ENCODE measurements around the gene GRM6.

Gene GRM6

DNA sequence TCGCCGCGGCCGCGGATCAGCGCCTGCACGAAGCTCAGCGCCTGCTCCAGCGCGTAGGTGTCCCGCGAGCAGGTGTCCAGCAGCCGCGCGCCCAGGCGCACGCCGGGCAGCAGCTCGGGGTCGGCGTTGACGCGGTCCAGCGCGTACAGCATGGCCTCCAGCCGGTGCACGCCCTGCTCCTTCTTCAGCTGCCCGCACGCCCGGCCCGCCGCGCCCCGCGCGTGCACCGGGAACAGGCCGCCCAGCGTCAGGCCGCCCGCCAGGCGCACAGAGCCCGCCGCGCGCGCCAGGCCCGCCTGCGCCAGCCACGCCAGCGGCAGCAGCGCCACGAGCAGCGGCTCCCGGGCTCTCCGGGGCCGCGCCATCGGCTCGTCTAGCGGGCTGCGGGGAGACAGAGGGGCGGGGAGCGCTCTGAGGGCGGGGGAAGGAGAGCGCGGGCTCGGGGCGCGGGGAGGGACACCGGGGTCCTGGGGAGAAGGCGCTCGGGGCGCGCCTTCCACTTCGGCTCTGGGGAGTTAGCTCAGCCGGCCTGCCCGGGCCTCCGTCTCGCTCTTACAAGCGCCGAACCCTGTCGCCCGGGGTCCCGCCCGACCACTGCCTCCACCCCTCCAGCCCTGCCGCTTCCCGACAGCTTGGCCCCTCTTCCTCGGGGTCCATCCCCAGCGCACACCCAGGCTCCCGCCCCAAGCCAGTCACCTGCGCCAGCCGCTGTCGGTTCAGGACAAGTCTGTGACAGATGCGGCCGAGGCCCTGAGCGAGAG, at the start of gene GRM6:
GRM6 (minus strand) TSS at position 741 of the 761 bp plus-strand sequence; CDS start at position 365, 376 bp downstream.
- DNase-seq, result no peak

DNA sequence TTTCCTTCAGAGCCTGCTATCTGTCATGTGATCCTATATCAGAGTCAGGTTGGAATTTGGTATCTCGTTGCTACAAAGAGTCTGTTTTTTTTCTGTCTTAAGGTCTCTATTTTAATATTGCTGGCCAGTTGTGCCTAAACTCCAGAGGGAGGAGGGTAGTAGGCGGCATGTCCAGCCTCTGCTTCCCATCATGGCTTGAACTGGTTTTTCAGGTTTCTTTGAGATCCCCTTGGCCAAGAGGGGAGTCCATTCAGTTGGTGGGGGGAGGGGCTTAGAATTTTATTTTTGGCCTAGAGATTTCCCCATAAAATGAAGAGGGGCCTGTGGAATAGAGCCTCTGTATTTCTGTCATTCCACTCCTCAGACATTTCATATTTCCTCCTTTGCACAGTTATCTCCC, 49.6 kb upstream of the GRM6 start:
- DNase-seq, result no peak

DNA sequence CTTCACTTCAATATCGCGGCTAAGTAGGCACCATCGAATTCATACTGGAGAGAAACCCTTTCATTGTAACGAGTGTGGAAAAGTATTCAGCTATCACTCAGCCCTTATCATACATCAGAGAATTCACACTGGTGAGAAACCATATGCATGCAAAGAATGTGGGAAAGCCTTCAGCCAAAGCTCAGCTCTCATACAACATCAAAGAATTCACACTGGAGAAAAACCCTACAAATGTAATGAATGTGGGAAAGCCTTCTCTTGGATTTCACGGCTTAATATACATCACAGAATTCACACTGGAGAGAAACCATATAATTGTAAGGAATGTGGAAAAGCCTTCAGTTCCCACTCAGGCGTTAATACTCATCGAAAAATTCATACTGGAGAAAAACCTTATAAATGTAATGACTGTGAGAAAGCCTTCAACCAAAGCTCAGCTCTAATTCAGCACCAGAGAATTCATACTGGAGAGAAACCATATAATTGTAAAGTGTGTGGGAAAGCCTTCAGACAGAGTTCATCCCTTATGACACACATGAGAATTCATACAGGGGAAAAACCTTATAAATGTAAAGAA, 38.0 kb upstream of the GRM6 start:
- no peak for DNase-seq

DNA sequence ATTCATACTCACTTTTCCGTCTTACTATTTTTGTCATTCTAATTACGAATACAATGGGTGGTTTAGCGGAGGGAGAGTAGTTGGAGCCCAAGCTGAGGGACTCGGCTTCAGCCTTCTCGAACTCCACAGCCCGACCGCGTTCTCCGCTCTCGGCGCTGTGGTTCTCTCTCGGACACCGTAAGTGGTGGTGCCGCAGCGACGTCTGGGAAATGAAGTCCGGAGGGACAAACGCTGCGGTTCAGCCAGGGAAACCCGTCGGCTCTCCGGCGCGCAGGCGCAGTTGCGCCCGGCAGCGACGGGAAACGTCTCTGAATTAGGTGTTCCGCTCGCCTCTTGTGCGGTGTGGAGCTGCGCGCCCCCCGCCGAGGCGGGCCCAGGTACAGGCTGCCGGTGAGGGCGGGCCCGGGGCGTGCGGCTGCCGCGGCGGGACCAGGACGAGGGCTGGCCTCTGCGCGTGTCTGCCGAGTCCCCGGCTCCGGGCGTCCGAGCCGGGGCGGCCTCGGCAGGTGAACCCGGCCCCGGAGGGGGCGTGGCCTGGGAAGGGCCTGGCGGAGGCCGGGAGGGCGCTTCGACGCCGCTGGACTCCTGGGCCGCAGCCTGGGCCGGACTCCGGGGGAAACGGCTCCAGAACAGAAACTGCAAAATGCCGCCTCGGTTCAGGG, 28.5 kb upstream of the GRM6 start, which contains the start of gene ZNF879:
ZNF879 (plus strand) TSS at position 277 of the 662 bp plus-strand sequence. CDS start 1,201 bp downstream, outside the sequence.
- peak; percentile 95 for DNase-seq

DNA sequence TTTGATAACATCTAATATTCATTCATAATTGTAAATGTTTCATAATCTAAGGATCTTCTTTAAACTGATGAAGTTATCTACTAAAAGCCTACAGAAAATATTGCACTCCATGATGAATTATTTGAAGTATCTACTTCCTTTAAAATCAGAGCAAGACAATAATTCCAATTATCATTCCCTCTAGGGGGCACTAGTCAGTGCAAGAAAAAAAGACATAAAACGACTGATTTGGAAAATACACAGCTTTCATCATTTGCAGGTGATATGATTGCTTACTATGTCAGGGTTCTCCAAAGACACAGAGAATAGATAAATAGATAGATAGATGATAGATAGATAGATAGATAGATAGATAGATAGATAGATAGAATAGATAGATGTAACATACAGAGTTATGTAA, 13.5 kb upstream of the GRM6 start:
- DNase-seq, result no peak

DNA sequence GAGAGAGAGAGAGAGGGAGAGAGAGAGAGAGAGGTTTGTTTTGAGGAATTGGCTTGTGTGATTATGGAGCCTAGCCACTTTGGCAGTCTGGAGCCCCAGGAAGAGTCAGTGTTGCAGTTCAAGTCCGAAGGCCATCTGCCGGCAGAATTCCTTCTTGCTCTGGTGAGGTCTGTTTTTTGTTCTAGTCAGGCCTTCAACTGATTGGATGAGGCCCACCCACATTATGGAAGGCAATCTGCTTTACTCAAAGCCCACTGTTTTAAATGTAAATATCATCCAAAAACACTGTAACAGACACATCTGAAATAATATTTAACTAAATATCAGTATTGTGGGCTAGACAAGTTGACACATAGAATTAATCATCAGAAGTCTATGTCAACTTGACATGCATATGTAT, 11.4 kb upstream of the GRM6 start:
- DNase-seq, result no peak

DNA sequence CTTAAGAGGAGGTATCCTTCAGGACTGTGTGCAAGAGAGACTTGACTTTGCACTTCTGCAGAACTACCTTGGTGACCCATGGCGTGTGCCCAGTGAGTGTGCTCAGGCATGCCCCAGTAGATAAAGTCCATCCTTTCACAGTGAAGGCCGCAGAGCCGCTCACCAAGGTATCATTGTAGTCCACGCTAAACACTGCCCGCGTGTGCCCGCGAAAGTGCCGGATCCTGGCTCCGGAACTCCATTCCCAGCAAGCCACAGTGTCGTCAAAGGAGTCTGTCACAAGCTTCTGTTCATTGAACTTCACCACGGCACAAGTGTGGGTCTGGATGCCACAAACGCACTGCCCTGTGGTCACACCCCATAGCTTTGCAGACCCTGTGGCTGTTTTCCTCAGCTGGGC, 3.3 kb upstream of the GRM6 start:
- DNase-seq, result no peak

DNA sequence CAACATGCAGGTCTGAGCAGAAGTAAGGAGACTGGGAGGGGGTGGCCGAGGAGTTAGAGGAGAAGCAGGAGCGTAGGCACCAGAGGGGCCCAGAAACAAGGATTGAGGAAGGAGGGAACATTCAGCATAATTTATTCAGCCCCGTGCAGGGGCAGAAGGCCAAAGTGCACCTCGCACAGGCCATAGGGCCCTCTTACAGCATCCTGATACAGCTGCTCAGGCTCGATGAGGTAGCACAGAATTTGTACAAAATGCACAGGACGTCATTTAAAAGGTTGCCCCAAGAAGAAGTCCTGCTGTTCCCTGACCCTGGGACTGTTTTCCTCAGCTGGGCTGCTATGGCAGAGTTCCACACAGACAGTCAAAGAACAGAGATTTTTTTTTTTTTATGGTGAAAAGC, 2.1 kb upstream of the GRM6 start:
- no peak for DNase-seq

DNA sequence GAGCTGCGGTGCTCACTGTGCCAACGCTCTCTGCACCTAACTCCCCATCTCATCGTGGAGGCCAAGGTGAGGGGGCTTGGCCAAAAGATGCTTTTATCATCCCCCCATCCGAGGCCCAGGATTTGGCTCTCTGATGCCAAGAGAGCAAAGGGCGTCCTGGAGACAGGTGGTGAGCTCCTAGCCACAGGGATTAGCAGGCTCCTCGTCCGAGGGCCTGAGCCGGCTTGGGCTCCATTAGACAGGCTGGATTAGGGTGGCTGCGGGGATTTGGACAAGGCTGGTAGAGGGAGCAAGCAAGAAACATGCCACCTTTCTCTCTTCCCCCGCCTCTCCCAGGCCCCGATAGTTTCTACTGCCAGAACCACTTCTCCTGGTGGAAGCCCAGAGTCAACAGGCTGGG, 1.0 kb upstream of the GRM6 start:
- DNase-seq, result no peak

DNA sequence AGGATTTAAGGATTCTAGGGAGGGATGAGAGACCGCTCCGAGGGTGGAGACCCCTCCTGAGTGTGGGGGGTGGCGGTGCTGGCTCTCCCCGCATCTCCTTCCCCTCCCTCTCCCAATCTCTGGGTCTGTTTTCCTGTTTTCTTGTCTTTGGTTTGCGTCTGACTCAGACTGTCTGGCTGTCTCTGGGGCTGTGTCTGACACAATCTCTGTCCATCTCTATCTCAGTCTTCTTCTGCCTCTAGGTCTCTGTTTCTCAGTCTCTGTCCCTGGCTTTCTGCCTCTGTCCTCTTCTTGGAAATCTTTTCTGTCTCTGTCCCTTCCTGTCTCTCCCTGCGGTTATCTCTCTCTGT, 196 bp upstream of the GRM6 start:
- DNase-seq, result no peak

DNA sequence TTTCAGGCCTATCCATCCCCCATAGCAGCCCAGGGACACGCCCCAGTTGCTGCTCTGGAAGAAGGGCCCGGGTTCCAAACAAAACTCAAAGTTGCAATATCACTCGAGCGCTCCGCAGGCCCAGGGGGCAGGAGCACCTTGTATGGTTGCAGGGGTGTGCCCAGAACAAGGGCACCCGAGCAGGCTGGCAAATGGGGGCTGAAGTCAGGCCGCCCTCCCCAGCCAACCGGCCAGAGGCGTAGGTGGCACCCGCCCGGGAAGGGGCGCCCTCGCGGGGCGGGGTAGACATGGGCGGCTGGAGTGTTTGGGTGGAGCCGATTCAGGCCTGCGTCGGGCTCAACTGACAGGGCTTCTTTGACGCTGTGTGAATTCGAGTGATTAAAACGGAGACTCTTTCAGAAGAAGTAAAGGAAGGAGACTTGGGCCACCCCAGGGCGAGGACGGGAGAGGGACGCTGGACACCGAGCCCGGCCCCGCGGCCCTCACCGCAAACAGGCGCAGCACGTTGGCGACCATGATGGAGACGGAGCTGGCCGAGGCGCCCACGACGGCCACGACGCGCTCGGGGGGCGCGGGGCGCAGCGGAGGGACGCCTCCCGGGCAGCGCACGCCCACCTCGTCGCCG, 1.1 kb downstream of the GRM6 start:
- DNase-seq, result no peak

DNA sequence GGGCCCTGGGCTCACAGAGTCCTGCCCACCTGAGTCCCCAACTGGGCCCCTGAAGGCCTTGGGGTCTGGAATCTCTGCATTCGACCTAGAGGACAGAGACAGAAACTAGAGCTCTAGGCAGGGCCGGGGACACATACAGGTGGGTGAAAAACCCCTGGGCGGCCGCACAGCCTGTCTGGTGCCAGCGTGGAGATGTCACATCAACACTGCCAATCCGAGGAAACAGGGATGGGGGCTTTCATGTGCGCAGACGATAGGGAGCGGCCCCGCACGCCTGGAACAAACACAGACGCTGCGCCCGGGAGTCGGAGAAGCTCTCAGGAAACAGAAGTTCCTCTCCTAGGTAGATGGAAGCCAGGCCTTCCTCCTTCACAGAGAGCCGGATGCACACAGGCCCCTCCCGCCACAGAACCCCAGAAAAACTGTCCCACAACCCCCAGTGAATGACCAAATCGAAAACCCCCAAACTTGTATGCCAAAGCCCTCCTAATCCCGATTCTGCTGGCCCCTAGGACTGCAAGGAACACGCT, 1.8 kb downstream of the GRM6 start:
- DNase-seq, result no peak

DNA sequence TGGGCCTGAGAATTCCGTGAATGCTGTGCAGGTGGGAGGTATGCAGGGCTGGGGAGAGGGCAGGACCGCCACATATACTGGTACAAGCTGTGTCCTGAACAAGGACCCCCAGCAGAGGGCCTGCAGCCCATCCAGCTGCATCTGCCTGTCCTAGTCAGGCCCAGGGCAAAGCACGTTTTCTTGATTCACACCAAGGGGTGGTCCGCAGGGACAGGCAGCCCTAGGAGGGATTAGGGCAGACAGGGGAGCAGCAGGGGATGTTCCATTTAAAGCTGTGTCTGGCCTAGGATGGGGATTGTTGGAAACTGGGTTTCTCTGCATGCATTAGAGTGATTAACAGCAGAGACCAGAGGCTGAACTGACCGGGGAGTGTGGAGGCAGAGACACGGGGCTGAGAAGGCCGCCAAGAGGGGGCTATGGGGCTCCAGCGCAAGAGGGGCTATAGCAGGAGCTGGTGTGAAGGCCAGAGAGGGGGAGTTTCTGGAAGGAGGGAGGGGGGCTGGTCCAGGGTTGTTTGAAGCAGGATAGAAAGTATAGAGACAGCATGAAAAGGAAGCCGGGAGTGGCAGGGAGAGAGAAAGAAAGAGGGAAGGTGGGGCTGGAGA, 2.7 kb downstream of the GRM6 start:
- DNase-seq, result no peak

DNA sequence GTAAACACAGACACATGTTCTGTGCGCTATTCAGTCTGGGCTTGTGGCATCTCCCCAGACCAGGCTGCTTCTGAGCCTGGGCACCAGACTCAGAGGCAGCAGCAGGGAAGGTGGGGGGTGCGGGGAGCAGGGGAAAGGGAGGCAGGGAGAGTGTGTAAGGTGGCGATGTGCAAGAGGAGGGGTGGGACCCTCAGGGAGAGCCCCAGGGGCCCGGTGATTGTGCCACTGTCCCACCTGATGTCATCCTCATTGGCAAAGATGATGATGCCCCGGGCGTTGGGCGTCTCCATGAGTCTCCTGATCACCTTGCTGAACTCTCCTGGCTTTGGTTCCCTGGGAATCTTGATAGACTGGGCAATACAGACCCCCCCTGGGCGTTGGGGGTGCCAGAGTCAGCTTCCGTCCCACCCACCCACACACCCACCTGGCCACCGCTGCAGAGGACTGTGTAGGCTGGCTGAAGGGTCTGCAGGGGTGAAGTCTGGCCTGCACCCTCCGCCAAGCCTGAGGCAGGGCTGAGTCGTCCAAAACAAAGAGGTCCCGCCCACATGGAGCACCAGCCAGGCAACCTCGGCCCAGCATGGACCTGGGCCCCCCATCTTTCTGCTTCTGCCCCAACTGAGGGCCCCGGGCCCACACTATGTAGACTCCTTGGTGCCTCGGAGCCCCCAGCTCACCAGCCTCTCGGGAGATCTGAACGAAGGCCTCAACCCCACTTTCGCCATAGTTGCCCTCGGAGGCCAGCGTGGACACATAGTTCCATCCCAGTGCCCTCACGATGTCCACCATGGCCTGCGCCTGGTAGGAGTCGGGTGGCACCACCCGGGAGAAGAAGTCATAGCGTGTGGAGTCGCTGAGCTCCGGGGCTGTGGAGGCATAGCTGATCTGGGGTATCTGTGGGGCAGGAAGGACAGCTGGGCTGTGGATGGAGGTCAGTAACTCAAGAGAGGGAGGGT, 3.7 kb downstream of the GRM6 start:
- no peak for DNase-seq

DNA sequence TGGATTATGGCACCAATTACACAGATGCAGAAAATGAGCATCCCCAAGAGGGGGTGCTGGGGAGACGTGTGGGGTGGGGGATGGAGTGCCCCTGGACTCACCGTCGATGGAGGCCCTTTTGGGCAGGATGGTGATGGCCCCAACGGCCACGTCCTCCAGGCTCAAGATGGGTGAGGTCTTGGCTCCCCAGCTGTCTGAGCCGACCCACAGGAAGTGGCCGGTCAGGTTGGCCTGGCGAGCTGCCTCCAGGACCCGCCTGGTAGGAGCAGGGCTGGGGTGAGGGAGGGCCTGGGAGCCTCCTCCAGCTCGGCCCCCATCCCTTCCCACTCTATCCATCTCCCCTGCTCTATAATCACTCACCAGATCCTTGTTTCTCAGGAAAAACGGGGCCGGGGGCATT, 4.6 kb downstream of the GRM6 start:
- no peak for DNase-seq

DNA sequence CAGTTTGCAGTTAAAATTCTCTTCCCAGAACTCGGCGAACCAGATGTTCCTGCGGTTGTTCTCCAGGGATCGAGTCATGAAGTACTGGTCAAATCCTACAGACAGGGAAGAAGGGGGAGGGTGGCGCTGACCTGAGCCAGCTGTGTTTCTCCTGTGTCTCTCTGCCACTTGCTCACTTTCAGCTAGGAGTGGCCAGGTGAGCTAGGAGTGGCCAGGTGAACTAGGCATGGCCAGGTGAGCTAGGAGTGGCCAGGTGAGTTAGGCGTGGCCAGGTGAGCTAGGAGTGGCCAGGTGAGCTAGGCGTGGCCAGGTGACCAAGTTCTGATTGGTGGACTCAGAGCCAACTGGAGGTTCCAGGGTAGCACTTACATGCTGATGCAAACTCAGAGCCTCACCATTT, 5.8 kb downstream of the GRM6 start:
- no peak for DNase-seq

DNA sequence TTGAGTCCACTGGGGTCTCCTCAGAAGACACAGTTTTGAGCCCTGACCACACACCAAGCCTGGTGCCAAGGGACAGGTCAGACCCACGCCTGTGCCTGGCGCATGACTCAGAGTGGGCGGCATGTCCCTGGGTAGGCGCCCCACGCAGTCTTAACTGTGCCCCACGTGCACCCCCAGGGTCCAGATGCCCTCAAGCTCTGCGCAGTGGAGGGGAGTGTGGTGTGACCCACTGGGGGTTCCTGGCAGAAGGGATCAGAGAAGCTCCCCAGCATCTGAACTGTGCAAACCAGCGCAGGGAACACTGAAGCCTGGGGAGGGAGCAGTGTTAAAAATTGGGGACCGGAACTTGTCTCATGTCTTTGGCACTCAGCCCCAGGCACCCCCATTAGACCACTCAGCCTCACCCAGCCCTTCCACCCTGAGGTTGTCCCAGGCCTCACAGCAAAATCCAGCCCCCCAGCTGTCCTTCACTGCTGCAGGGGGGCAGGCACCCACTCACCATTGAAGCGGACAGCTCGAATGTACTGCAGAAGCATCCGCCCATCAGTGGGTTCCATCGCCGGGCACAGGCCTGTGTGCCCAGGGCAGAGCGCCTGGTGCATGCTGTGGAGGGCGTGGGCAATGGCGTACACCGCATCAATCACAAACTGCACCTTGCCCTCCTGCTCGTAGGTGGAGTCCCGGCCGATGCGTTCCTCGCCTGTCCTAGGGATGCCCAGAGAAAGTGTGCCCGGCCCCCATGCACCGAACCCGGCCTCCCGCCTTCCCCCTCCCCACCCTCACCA, 6.5 kb downstream of the GRM6 start:
- no peak for DNase-seq

DNA sequence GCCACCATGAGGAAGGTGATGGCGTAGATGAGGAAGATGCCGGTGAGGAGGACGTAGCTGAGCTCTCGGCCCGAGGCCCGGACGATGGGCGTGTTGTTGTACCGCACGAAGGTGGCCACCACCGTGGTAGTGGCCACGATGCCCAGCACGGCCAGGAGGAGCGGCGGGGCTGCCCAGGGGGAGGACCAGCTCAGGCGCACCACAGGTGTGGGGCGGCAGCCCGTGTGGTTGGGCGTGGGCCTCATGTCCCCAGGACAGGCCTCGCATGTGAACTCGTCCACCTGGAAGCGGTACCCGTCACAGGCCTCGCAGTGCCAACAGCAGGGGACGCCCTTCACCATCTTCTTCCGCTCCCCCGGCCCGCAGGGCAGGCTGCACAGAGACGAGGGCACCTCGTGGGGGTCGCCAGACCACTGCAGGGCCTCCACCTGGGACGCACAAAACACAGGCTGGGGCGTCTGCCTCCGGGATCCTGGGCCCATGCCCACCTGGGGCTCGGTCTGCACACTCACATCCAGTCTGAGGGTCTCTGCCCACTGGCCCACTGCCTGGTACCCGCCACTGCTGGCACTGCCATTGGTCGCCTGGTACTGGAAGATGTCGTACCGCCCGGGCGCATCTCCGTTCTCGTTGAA, 8.7 kb downstream of the GRM6 start:
- DNase-seq, result no peak

DNA sequence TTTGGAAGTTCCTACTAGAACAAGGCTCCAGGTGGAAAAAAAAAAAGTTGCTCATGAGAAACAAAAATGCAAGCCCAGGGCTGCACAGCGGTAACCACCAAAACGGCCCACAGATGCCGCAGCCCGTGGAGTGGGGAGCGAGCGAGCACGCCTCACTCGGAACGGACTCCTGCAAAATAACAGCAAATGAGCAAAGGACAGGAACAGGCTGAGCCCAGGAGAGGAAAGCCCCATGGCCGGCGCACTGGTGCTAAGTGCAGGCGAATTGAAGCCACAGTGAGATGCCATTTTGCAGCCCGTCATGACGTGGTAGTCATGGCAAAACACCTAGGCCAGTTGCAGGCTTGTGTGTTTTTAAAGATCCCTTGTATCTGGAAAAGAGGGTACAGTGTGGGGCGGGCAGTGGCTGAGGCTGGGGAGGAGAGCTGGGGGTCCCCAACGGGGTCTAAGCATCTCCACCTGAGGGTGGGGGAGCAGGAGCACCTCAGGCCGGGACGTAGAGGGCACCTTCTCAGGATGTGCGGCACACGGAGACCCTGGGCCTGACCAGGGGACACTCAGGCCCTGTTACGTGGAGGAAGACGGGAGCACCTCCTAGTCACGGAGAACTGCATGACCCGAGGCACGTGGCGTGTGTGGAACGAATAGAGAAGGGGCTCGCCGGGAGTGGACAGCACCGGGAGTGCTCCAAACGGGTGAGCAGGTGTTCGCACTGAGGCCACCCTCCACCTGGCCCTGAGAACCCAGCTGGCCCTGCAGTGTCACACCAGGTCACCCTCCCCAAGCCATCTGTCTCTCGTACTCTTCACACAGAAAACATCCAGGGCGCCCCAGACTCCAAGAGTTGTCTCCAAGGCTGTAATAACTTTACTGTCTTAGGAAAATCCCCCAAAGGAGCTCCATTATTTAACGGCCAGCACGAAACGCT, 10.7 kb downstream of the GRM6 start:
- no peak for DNase-seq
